ENCODE data around the gene ERP27.

The ERP27 gene

GRCh38 chr12:14959126-14959440, 20.7 kb upstream of the ERP27 start:
- no peak for DNase-seq

GRCh38 chr12:14958361-14959125, 20.2 kb upstream of the ERP27 start:
- no peak for DNase-seq

- DNase-seq: no peak
Observed at GRCh38 chr12:14957551-14958168, 19.3 kb upstream of the ERP27 start.

DNA sequence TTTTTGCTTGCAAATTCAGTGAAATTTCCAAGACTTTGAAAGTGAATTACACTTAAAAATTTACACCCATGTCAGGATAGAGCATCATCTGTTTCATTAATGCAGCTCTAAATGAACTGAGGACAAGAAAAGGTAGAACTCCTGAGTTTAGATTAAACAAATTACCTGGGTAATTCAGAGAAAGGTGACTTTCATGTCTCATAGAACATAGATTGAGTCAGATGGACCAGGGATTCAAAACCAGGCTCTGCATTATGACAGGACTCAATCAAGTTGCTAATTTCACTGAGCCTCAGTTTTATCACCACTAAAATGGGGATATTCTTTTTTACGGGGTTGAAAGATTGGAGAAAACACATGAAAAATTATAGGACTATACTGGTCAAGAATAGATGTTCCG, 18.6 kb upstream of the ERP27 start:
- no peak for DNase-seq

GRCh38 chr12:14956024-14956891, 17.9 kb upstream of the ERP27 start:
- no peak for DNase-seq

DNA sequence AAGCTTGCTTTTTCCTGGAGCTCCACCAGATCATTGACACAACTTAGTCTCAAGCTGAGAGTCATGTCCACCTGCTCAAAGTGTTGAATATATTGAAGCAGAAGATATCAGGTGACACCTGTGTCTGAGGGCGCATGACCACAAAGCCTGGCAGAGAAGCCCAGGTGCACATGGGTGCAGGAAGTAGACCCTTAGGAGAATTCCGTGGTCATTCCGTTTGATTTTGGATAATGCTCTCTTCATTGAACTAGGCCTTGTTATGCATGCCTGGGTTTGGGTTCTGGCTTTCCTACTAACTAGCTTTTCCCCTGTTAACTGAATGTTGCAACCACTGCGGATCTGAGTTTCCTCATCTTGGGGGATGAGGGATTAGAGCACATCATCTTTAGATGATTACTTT, 15.9 kb upstream of the ERP27 start:
- no peak for DNase-seq

GRCh38 chr12:14953752-14954151, 15.4 kb upstream of the ERP27 start:
- no peak for DNase-seq

GRCh38 chr12:14952299-14952921, 14.1 kb upstream of the ERP27 start:
- peak; percentile 38 for DNase-seq

DNA sequence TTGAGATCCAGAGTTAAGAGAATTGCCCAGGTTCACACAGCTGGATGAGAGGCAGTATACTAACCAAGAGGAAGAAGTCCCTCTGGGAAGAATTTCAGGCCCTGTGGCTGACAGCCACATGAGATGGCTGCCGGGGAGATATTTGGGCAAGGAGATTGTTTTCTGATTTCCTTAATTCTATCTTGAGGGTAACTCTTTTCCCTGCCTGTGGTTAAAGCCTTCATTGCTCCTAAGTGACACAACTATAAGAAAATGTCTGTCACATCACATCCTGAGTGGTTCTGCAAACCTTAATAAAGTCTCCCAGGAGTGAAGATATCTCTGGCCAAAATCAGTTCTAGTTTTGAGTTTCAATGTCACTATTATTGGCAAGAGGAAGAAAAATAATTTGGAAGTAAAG, 13.5 kb upstream of the ERP27 start:
- no peak for DNase-seq

DNA sequence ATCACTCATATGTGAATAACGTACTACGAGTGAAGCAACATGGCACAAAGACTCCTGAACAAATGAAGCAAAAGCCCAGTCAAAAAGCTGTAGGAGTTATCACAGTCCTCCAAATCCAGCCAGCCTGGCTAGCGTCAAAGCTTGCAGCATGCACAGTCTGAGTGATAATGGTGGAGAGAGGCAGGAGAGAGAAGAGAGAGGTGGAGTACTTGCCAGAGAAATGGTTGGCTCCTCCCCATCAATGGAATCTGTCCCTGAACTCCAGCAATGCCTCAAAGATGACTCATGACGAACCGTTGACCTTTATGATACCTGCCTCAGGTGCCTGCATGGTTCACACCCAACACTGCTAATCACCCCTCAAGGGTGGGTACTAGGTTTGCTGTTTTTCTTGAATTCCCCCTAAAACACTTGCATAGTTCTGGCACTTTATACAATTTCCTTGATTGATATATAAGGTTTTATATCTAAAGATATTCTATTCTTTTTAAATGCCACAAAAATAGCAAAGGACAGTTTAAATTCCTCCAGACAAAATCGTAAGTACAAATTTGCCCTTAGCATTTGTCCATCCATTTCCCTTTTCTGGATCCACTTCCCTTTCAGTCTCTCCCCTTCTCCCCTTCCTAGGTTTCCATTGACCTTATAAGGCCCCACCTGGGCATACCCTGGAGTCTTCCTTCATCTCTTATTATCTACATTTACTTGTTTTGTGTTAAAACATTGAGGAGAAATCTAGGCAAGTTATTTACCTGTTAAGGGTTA, 12.8 kb upstream of the ERP27 start:
- DNase-seq: no peak

DNA sequence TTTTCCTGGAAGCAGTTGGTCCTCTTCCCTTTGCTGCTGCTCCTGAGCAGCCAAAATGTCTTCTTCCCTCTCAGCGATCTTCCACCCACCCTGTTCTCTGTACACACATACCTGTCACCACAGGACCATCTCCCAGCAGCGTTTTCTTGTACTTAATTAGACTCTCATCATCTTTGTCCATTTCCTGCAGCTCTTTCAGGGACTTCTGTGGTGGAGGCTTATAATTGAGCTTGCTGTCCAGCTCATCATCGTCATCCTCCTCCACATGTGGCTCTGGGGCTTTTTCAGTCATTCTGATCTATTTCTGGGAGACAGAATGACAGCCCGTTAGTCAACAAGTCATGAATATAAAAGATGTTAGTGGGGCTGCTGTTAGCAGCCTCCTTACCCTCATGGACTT, 12.1 kb upstream of the ERP27 start:
- DNase-seq: no peak

- no peak for DNase-seq
Observed at GRCh38 chr12:14949631-14950030, 11.3 kb upstream of the ERP27 start.

- DNase-seq: no peak
Observed at GRCh38 chr12:14948672-14949071, 10.3 kb upstream of the ERP27 start.

DNA sequence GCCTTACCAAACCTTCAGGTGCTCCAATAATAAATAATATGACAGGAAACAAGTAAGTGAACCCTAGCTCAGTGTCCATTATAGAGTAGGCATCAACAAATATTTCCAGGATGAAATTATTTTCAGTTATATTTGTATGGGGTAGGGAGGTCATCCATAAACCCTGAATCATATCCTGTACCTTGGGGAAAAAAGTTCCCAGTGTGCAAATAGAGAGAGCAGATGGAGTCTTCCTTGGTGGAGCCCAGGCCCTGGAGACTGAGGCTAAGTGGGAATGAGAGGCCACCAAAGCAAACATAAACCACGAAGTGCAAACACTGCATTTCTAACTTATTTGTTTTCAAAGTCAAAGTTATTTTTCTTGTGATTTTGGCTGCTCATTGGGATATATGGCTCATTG, 8.5 kb upstream of the ERP27 start:
- DNase-seq: no peak

DNA sequence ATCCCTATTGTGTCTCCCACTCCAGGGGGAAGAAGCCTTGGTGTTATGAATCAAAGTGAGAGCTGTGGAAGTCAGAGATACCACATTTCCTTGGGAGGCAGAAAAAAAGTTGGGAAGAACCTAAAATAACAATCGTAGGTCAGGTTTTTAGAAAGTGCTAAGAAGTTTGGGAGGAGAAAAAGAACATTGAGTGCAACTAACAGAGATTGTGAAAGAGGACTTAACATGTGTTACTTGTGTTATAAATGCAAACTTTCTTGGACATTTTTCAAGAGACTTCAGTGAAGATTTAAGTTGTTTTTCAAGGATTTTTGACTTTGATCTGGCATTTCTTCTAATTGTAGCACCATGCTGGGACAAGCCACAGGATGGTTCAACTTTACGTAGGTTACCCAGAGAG, 7.8 kb upstream of the ERP27 start:
- DNase-seq: no peak

GRCh38 chr12:14942196-14942931, 4.0 kb upstream of the ERP27 start:
- no peak for DNase-seq

DNA sequence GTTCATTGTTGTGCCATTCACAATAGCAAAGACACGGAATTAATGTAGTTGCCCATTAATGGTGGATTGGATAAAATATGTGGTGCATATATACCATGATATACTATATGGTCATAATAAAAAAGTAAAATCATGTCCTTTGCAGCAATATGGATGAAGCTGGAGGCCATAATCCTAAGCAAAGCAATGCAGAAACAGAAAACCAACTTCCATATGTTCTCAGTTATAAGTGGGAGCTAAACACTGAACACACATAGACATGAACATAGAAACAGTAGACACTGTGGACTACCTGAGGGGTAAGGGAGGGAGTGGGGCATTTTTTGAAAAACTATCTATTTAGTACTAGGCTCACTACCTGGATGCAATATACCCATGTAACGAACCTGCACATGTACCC, 3.0 kb upstream of the ERP27 start:
- DNase-seq: no peak

DNA sequence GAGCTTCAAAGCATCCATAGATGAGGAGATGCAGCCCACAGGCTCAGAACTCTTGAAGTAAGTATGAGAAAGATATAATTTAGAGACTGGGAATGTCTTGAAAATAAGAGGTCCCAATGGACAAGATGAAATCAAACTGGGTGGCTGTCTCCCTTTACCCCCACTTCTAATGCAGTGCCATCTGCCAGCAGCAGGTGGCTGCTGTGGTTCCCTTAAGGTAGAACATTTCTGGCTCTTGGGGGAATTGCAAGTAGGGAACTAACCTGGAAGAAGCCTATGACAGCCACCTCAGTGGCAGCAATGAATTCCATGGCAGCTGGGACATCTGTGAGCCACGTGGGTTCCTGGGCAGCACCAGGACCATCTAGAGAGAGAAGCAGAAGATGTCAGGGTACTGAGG, 648 bp downstream of the ERP27 start:
- DNase-seq: no peak

GRCh38 chr12:14937014-14937413, 1.3 kb downstream of the ERP27 start:
- no peak for DNase-seq

DNA sequence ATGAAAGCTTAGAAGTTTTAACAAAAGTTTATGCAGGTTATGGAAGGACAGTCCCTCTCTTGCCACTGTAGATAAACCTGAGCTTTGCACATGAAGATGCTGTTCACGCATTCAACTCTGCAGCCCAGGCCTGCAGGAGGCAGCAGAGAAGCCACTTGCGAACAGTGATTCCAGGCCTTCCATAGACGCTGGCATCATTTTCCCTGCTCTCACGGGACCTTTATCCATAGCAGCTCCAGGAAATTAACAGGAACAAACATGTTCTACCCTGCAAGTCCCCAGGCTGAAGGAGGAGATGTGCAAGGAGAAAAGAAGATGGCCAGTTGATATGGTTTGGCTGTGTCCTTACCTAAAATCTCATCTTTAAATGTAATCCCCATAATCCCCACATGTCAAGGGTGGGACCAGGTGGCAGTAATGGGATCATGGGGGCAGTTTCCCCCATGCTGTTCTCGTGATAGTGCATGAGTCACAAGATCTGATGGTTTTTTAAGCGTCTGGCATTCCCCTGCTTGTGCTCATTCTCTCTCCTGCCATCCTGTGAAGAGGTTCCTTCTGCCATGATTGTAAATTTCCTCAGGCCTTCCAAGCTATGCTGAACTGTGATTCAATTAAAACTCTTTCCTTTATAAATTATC, 2.0 kb downstream of the ERP27 start:
- DNase-seq: no peak

- DNase-seq: no peak
Observed at GRCh38 chr12:14935031-14935430, 3.3 kb downstream of the ERP27 start.

DNA sequence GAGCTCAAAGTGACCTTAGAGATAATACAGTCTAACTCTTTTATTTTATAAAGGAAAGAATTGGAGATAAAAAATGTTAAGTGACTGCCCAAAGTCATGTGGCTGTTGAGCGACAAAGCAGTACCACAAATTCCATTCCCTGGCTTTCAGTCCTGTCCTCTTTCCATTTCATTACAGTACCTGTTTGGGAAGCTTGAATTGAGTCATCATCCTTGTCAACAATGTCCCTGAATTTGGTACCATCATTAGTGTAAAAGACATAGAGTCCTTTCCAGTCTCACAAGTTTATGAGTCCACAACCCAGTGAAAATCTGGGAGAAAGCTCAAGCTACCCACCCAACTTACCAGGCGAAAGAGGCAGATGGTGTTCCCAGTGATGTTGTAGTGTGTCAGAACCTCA, 3.8 kb downstream of the ERP27 start:
- DNase-seq: no peak

Measured in DMS79 (cell line).